DOHH2 (cell line): Measurements from ENCODE around the gene CBLN3.

Experiments
- EZH2phosphoT487 ChIP-seq: fragments of 200-600 bp; sonication (generic); IDR thresholded peaks from 2 replicates; pipeline ENCODE4 v1.6.1; 2017; ENCODE audit warnings: borderline replicate concordance, mild to moderate bottlenecking, antibody characterized with exemption, low read length, moderate library complexity, mixed read lengths
- TF ChIP-seq, protein P1 (sequence below): fragments of 200-600 bp; sonication (generic); IDR thresholded peaks from one replicate; pipeline ENCODE4 v1.5.1; 2014; ENCODE audit warnings: antibody characterized with exemption, mild to moderate bottlenecking, low read depth, low read length; ENCODE audit not compliant: poor library complexity, severe bottlenecking

- TF ChIP-seq, protein P1, sequence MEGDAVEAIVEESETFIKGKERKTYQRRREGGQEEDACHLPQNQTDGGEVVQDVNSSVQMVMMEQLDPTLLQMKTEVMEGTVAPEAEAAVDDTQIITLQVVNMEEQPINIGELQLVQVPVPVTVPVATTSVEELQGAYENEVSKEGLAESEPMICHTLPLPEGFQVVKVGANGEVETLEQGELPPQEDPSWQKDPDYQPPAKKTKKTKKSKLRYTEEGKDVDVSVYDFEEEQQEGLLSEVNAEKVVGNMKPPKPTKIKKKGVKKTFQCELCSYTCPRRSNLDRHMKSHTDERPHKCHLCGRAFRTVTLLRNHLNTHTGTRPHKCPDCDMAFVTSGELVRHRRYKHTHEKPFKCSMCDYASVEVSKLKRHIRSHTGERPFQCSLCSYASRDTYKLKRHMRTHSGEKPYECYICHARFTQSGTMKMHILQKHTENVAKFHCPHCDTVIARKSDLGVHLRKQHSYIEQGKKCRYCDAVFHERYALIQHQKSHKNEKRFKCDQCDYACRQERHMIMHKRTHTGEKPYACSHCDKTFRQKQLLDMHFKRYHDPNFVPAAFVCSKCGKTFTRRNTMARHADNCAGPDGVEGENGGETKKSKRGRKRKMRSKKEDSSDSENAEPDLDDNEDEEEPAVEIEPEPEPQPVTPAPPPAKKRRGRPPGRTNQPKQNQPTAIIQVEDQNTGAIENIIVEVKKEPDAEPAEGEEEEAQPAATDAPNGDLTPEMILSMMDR: no peak
- TF ChIP-seq EZH2phosphoT487: no peak
Observed at GRCh38 chr14:24378327-24378726, 51.1 kb downstream of the CBLN3 start.
